ENCODE results near the gene CALD1.

GRCh38 chr7:134938141-134938540 is 158.7 kb downstream of the CALD1 start:
- TF ChIP-seq CTCF (IDR thresholded peaks at IDR 0.05): no peak
- no peak for TF ChIP-seq ETV6 (CRISPR knock-in tag; IDR thresholded peaks at IDR 0.05)
- TF ChIP-seq CDX4 (CRISPR knock-in tag; IDR thresholded peaks at IDR 0.05; ENCODE audit: borderline replicate concordance): no peak
- no peak for TF ChIP-seq ZNF121 (CRISPR knock-in tag; IDR thresholded peaks at IDR 0.05)
- TF ChIP-seq SP1 (CRISPR knock-in tag; conservative IDR thresholded peaks at IDR 0.05): no peak
- no peak for TF ChIP-seq ESRRA (CRISPR knock-in tag; IDR thresholded peaks at IDR 0.05; ENCODE audit: borderline replicate concordance)
- TF ChIP-seq ZNF423 (CRISPR knock-in tag; IDR thresholded peaks at IDR 0.05): no peak
- no peak for TF ChIP-seq CREB1 (CRISPR knock-in tag; IDR thresholded peaks at IDR 0.05)
- TF ChIP-seq CBFB (CRISPR knock-in tag; IDR thresholded peaks at IDR 0.05; ENCODE audit: low read depth): no peak
- no peak for TF ChIP-seq PREB (CRISPR knock-in tag; IDR thresholded peaks at IDR 0.05; ENCODE audit: borderline replicate concordance)
- TF ChIP-seq MAX (CRISPR knock-in tag; IDR thresholded peaks at IDR 0.05): no peak
- TF ChIP-seq NR3C1 (CRISPR knock-in tag; conservative IDR thresholded peaks at IDR 0.05; ENCODE audit: low read depth): no peak
- no peak for TF ChIP-seq KAT7 (CRISPR knock-in tag; IDR thresholded peaks at IDR 0.05; ENCODE audit: borderline replicate concordance)

Data from WTC11 (cell line).